ENCODE measurements around the gene ELOB. TPM values are rescaled to one million over a fixed set of nuclear protein-coding genes. Genes with fewer than 3 reads are reported as not detected.

ELOB gene
- total RNA-seq, 2 donors from 2014 or later = 269 to 518 TPM

DNA sequence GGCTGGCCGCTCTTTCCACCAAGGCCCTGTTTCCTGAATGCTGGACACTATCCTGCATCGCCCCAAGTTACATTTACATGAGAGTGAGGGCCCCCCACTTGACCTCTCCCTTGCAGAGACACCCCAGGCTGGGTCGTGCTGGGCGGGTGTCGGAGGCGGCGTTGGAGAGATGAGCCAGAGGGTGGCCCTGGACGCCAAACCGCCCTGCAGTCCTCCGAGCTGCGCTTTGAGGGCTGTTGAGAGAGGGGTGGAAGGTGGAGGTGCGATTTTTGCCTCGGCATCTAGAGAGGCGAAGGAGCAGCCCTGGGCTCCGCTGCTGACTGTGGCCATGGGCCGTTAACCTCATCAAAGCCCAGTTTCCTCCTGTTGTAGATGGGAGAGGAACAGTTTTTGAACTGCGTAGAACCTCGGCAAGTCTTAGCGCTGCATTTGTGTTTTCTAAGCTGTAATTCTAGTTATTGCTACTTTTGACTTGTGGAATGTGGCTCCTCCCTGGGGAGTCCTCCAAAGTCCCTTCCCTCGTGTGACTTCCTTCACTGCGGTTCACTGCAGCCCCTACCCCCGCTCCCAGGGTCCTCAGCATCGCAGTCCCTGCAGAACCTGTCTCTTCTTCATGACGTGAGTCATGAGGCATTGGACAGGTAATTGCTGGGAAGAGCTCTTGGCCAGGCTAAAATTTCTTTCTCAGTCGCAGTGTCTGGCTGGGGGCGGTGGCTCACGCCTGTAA is 986 bp upstream of the ELOB start:
- H3K27ac ChIP-seq = peak overlapping the region; percentile 97 to 100
- ATAC-seq (ENCODE audit: insufficient number of reproducible peaks, low FRiP score, low read depth) = no peak
- H3K36me3 ChIP-seq = peaks cover 15% of the 10 kb centered on the region
- DNase-seq (ENCODE audit: low spot score) = no peak
- H3K4me3 ChIP-seq = peak overlapping the region; percentile 92
- no peaks in the 10 kb centered on the region for H3K27me3 ChIP-seq (replicated peaks; ENCODE audit: insufficient read depth)
- H3K4me1 ChIP-seq (ENCODE audit: control insufficient read depth in 1 of 2, low read depth in 2 of 2) = peaks cover 13 to 31% of the 10 kb centered on the region in 2 donors
- no peaks in the 10 kb centered on the region for H3K9me3 ChIP-seq
- no peak for TF ChIP-seq CTCF (IDR thresholded peaks at IDR 0.05)

DNA sequence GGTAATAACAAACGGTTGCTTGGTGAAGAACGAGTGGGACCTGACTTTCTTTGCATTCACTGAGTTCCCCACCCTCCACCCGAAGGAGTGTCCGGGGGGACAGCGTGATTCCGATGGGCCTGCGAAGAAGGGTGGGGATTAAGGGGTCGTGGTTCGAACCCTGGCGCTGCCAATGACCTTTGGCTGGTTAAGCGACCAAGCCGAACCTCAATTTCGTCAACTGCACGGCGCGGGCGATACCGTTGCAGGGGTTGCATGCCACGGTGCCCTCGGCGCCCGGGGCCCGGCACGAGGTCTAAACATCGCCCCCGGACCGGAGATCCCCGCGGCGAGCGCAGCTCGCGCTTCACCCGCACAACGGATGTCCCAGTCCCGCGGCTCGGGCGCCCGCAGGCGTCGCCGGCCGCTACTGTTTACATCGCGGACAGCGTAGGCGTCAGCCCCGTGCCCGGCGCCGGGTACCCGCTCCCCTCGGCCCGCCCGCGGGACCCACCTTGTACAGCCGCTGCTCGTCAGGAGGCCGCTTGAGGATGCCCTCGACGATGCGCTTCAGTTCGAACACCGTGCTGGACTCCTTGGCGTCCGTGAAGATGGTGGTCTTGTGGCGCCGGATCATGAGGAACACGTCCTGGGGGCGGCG is 460 bp downstream of the ELOB start:
- peak overlapping the region; percentile 97 for H3K4me3 ChIP-seq
- no peak for ATAC-seq (ENCODE audit: insufficient number of reproducible peaks, low FRiP score, low read depth)
- no peaks in the 10 kb centered on the region for H3K9me3 ChIP-seq
- H3K36me3 ChIP-seq = peaks cover 18% of the 10 kb centered on the region
- H3K4me1 ChIP-seq (ENCODE audit: control insufficient read depth in 1 of 2, low read depth in 2 of 2) = peaks cover 13 to 31% of the 10 kb centered on the region in 2 donors
- no peak for DNase-seq (ENCODE audit: low spot score)
- TF ChIP-seq CTCF (IDR thresholded peaks at IDR 0.05) = no peak
- H3K27ac ChIP-seq = peak overlapping the region; percentile 71 to 75
- no peaks in the 10 kb centered on the region for H3K27me3 ChIP-seq (replicated peaks; ENCODE audit: insufficient read depth)

DNA sequence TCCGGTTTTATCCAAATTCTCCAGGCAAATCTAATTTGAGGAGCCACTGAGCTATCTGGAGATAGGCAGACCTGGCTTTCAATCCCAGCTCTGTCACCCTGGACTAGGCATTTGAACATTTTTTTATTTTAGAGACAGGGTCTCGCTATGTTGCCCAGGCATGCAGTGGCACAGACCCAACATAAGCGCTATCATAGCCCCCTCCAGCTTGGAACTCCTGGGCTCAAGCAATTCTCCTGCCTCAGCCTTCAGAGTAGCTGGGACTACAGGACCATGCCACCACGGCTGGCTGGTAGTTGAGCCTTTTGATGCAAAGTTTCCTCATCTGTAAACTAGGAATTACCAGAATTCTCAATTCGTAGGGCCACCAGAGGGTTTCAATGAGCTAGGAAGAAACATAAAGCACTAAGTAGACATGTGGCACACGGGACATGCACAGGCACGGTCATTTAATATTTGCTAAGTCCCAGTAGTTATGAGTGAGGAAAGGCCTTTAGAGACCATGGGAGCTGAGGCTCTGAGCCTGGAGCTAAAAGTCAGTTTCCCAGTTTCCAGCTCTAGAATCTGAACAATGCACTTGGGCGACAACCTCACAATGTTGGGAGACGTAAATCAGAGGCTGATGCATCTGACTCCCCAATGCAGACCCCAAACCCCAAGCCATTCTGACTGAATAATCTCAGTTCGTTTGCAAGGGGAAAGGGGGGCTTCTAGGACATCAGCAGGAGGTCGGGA is 1.1 kb downstream of the ELOB start:
- no peaks in the 10 kb centered on the region for H3K9me3 ChIP-seq
- H3K36me3 ChIP-seq = peaks cover 23% of the 10 kb centered on the region
- DNase-seq (ENCODE audit: low spot score) = no peak
- no peak for TF ChIP-seq CTCF (IDR thresholded peaks at IDR 0.05)
- H3K27me3 ChIP-seq (replicated peaks; ENCODE audit: insufficient read depth) = no peaks in the 10 kb centered on the region
- peak overlapping the region; percentile 97 for H3K4me3 ChIP-seq
- H3K27ac ChIP-seq = no peak overlapping the region
- H3K4me1 ChIP-seq (ENCODE audit: control insufficient read depth in 1 of 2, low read depth in 2 of 2) = peaks cover 13 to 31% of the 10 kb centered on the region in 2 donors
- no peak for ATAC-seq (ENCODE audit: insufficient number of reproducible peaks, low FRiP score, low read depth)

- Histone ChIP-seq H3K9me3 (no peaks in the 10 kb centered on the region), H3K4me1 (ENCODE audit: control insufficient read depth in 1 of 2, low read depth in 2 of 2) (peaks cover 13 to 31% of the 10 kb centered on the region in 2 donors), H3K4me3 (no peak overlapping the region), H3K36me3 (peaks cover 30% of the 10 kb centered on the region), H3K27me3 (replicated peaks; ENCODE audit: insufficient read depth) (no peaks in the 10 kb centered on the region), H3K27ac (no peak overlapping the region)
- DNase-seq (ENCODE audit: low spot score) (no peak), ATAC-seq (ENCODE audit: insufficient number of reproducible peaks, low FRiP score, low read depth) (no peak)
- no peak for TF ChIP-seq CTCF (IDR thresholded peaks at IDR 0.05)
Measured at GRCh38 chr16:2775131-2775716, 1.9 kb downstream of the ELOB start.
